Measurements from ENCODE around the gene PRKN. TPM values are rescaled to one million over a fixed set of nuclear protein-coding genes. Genes with fewer than 3 reads are reported as not detected.

The PRKN gene
- total and polyA plus RNA-seq, 2 donors (not counting 1 experiment from before 2014, with no cell fraction given) = 0.43 to 4.6 TPM

GRCh38 chr6:162580619-162581018 lies 146.9 kb downstream of the PRKN start:
- TF ChIP-seq CTCF (conservative IDR thresholded peaks at IDR 0.05 in 1 of 2, IDR thresholded peaks at IDR 0.05 in 1 of 2; ENCODE audit: low read depth in 1 of 2, low read length in 2 of 2) (no peak), EZH2 (IDR thresholded peaks at IDR 0.05; ENCODE audit: low read length, missing control alignments) (no peak)
- Histone ChIP-seq H3K79me2 (ENCODE audit: control insufficient read depth, insufficient read depth, low read length) (no peaks in the 10 kb centered on the region), H3K9ac (ENCODE audit: insufficient read depth, low read length) (no peak overlapping the region), H3K4me3 (replicated peaks in 1 of 4; ENCODE audit: control extremely low read depth in 1 of 4, insufficient read depth in 1 of 4, low read depth in 3 of 4, low read length in 4 of 4) (no peak overlapping the region), H3K27me3 (ENCODE audit: control insufficient read depth, insufficient read depth, low read length) (no peaks in the 10 kb centered on the region), H4K20me1 (ENCODE audit: control insufficient read depth, extremely low read depth, insufficient read depth, low read length) (no peaks in the 10 kb centered on the region), H3K9me3 (ENCODE audit: control insufficient read depth, insufficient read depth, low read depth, low read length) (no peaks in the 10 kb centered on the region), H2AFZ (ENCODE audit: low read length) (no peak overlapping the region), H3K27ac (ENCODE audit: insufficient read depth, low read length) (no peak overlapping the region), H3K4me1 (ENCODE audit: control insufficient read depth, extremely low read depth, insufficient read depth, low read length) (no peaks in the 10 kb centered on the region), H3K4me2 (ENCODE audit: extremely low read depth, insufficient read depth, low read length) (no peak overlapping the region), H3K36me3 (ENCODE audit: control insufficient read depth, insufficient read depth, low read length) (no peaks in the 10 kb centered on the region)
- no peak for DNase-seq (ENCODE audit: low read depth in 2 of 2)

GRCh38 chr6:162576016-162576415 lies 151.6 kb downstream of the PRKN start:
- TF ChIP-seq CTCF (conservative IDR thresholded peaks at IDR 0.05 in 1 of 2, IDR thresholded peaks at IDR 0.05 in 1 of 2; ENCODE audit: low read depth in 1 of 2, low read length in 2 of 2) = no peak
- TF ChIP-seq EZH2 (IDR thresholded peaks at IDR 0.05; ENCODE audit: low read length, missing control alignments) = no peak
- Histone ChIP-seq H3K27me3 (ENCODE audit: control insufficient read depth, insufficient read depth, low read length) (no peaks in the 10 kb centered on the region), H3K9ac (ENCODE audit: insufficient read depth, low read length) (no peak overlapping the region), H3K9me3 (ENCODE audit: control insufficient read depth, insufficient read depth, low read depth, low read length) (no peaks in the 10 kb centered on the region), H3K36me3 (ENCODE audit: control insufficient read depth, insufficient read depth, low read length) (no peaks in the 10 kb centered on the region), H3K27ac (ENCODE audit: insufficient read depth, low read length) (no peak overlapping the region), H2AFZ (ENCODE audit: low read length) (no peak overlapping the region), H3K4me2 (ENCODE audit: extremely low read depth, insufficient read depth, low read length) (no peak overlapping the region), H3K4me1 (ENCODE audit: control insufficient read depth, extremely low read depth, insufficient read depth, low read length) (no peaks in the 10 kb centered on the region), H4K20me1 (ENCODE audit: control insufficient read depth, extremely low read depth, insufficient read depth, low read length) (no peaks in the 10 kb centered on the region), H3K4me3 (replicated peaks in 1 of 4; ENCODE audit: control extremely low read depth in 1 of 4, insufficient read depth in 1 of 4, low read depth in 3 of 4, low read length in 4 of 4) (no peak overlapping the region), H3K79me2 (ENCODE audit: control insufficient read depth, insufficient read depth, low read length) (no peaks in the 10 kb centered on the region)
- DNase-seq (ENCODE audit: low read depth in 2 of 2) = peak in 1 of 2 donors; percentile 4

GRCh38 chr6:162572240-162572639 lies 155.3 kb downstream of the PRKN start:
- DNase-seq (ENCODE audit: low read depth in 2 of 2) = no peak
- H3K4me3 ChIP-seq (replicated peaks in 1 of 4; ENCODE audit: control extremely low read depth in 1 of 4, insufficient read depth in 1 of 4, low read depth in 3 of 4, low read length in 4 of 4) = no peak overlapping the region
- no peaks in the 10 kb centered on the region for H3K9me3 ChIP-seq (ENCODE audit: control insufficient read depth, insufficient read depth, low read depth, low read length)
- no peaks in the 10 kb centered on the region for H3K79me2 ChIP-seq (ENCODE audit: control insufficient read depth, insufficient read depth, low read length)
- H3K9ac ChIP-seq (ENCODE audit: insufficient read depth, low read length) = no peak overlapping the region
- H2AFZ ChIP-seq (ENCODE audit: low read length) = no peak overlapping the region
- no peak overlapping the region for H3K4me2 ChIP-seq (ENCODE audit: extremely low read depth, insufficient read depth, low read length)
- H3K27ac ChIP-seq (ENCODE audit: insufficient read depth, low read length) = no peak overlapping the region
- TF ChIP-seq CTCF (conservative IDR thresholded peaks at IDR 0.05 in 1 of 2, IDR thresholded peaks at IDR 0.05 in 1 of 2; ENCODE audit: low read depth in 1 of 2, low read length in 2 of 2) (no peak), EZH2 (IDR thresholded peaks at IDR 0.05; ENCODE audit: low read length, missing control alignments) (no peak)
- H3K36me3 ChIP-seq (ENCODE audit: control insufficient read depth, insufficient read depth, low read length) = no peaks in the 10 kb centered on the region
- H4K20me1 ChIP-seq (ENCODE audit: control insufficient read depth, extremely low read depth, insufficient read depth, low read length) = no peaks in the 10 kb centered on the region
- no peaks in the 10 kb centered on the region for H3K4me1 ChIP-seq (ENCODE audit: control insufficient read depth, extremely low read depth, insufficient read depth, low read length)
- H3K27me3 ChIP-seq (ENCODE audit: control insufficient read depth, insufficient read depth, low read length) = no peaks in the 10 kb centered on the region

Measured in fibroblast of lung (primary cell).